Measurements from ENCODE around the gene D2HGDH. TPM values are rescaled to one million over a fixed set of nuclear protein-coding genes. Genes with fewer than 3 reads are reported as not detected.
"Not testable (repeated sequence)": the region's sequence is repeated elsewhere in the genome, so short reads cannot be mapped to it uniquely, and the experiment has no call there.

D2HGDH gene
- total RNA-seq, 4 donors from 2014 or later = 5.3 to 54.4 (median 13.7) TPM

DNA sequence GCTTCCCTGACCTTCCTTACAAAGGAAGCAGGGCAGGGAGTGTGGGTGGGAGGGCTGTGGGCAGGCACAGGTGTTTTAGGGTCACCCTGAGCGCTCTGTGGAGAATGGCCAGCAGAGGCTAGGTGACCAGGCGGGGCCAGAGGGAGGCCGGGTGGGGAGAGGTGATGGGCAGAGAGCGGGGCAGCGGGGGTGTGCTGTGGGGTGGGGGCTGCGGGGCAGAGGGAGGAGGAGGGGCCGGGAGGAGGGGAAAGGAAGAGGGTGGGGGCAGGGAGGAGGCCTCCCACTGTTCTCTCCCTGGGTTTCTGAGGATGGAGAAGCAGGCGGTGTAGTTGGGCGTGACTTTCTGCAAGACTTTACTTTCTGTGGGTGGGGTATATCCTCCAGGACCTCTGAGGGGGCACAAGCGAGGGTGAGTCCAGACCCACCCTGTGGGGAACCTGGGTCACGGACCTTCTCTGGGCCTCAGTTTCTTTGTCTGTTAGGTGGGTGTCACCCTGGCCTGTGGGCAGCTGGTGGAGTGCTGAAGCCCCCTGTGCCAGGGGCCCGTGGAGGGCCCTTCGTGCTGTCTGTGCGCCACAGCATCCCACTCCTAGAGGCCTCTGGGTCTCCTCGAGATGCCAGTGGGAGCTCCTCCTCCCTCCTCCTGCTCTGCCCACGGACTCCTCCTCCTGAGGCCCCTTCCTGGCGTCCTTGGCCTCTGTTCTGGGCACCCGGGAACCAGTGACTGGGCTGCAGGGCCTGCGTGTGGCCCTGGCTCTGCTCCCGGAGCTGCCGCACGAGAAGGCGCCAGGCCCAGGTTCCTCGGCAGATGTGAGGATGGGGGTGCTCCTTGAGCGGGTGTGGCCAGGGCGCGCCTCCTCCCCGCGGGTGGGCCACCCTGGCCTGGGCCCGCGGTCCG is 68.2 kb downstream of the D2HGDH start:
- Histone ChIP-seq H3K9me3 (no peaks in the 10 kb centered on the region), H3K36me3 (no peaks in the 10 kb centered on the region), H3K4me1 (peaks cover 0 to 18% of the 10 kb centered on the region in 2 donors), H3K4me3 (no peak overlapping the region), H3K27ac (no peak overlapping the region), H3K27me3 (peaks cover 0 to 3% of the 10 kb centered on the region in 2 donors)
- no peak for TF ChIP-seq POLR2A (IDR thresholded peaks at IDR 0.05)
- TF ChIP-seq, protein P1, sequence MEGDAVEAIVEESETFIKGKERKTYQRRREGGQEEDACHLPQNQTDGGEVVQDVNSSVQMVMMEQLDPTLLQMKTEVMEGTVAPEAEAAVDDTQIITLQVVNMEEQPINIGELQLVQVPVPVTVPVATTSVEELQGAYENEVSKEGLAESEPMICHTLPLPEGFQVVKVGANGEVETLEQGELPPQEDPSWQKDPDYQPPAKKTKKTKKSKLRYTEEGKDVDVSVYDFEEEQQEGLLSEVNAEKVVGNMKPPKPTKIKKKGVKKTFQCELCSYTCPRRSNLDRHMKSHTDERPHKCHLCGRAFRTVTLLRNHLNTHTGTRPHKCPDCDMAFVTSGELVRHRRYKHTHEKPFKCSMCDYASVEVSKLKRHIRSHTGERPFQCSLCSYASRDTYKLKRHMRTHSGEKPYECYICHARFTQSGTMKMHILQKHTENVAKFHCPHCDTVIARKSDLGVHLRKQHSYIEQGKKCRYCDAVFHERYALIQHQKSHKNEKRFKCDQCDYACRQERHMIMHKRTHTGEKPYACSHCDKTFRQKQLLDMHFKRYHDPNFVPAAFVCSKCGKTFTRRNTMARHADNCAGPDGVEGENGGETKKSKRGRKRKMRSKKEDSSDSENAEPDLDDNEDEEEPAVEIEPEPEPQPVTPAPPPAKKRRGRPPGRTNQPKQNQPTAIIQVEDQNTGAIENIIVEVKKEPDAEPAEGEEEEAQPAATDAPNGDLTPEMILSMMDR (IDR thresholded peaks at IDR 0.05) = no peak
- DNase-seq = peak in 1 of 2 donors; percentile 13
- intact Hi-C loops (cut with DNase I; ENCODE audit: low total_unique reads) = no loop called here

GRCh38 chr2:241803387-241804325 is 69.2 kb downstream of the D2HGDH start:
- TF ChIP-seq, protein P1 (IDR thresholded peaks at IDR 0.05) = no peak
- TF ChIP-seq POLR2A (IDR thresholded peaks at IDR 0.05) = no peak
- DNase-seq = peak in 1 of 2 donors; percentile 47
- H3K27ac ChIP-seq = no peak overlapping the region

GRCh38 chr2:241804326-241805229 is 70.1 kb downstream of the D2HGDH start:
- H3K27ac ChIP-seq = no peak overlapping the region
- peaks cover 0 to 18% of the 10 kb centered on the region in 2 donors for H3K4me1 ChIP-seq
- TF ChIP-seq, protein P1 (IDR thresholded peaks at IDR 0.05) = no peak
- no peak for TF ChIP-seq POLR2A (IDR thresholded peaks at IDR 0.05)
- peak overlapping the region in 1 of 2 donors; percentile 34 for H3K4me3 ChIP-seq
- intact Hi-C loops (cut with DNase I; ENCODE audit: low total_unique reads) = no loop called here
- H3K9me3 ChIP-seq = no peaks in the 10 kb centered on the region
- no peaks in the 10 kb centered on the region for H3K36me3 ChIP-seq
- DNase-seq = no peak
- peaks cover 0 to 3% of the 10 kb centered on the region in 2 donors for H3K27me3 ChIP-seq

More at GRCh38 chr2:241803387-241804325, 69.2 kb downstream of the D2HGDH start:
- peaks cover 0 to 18% of the 10 kb centered on the region in 2 donors for H3K4me1 ChIP-seq
- no peaks in the 10 kb centered on the region for H3K36me3 ChIP-seq
- peaks cover 0 to 3% of the 10 kb centered on the region in 2 donors for H3K27me3 ChIP-seq
- H3K9me3 ChIP-seq = no peaks in the 10 kb centered on the region
- peak overlapping the region; percentile 8 to 34 for H3K4me3 ChIP-seq
- intact Hi-C loops (cut with DNase I; ENCODE audit: low total_unique reads) = no loop called here

GRCh38 chr2:241806217-241806616 is 71.8 kb downstream of the D2HGDH start:
- H3K36me3 ChIP-seq; H3K9me3 ChIP-seq; H3K27me3 ChIP-seq; intact Hi-C loops (cut with DNase I; ENCODE audit: low total_unique reads); H3K4me3 ChIP-seq; DNase-seq; H3K27ac ChIP-seq: not testable (repeated sequence)
- H3K4me1 ChIP-seq = peaks cover 0 to 18% of the 10 kb centered on the region in 2 donors

All from uterus (tissue), 4 donors.